GM12892 (cell line): ENCODE measurements around the gene OR2B2.

Experiments used
- DNase-seq: peaks from one replicate; pipeline ENCODE4 v3.0.0; 2011; ENCODE audit not compliant: insufficient read length
- FAIRE-seq: peaks from 2 replicates; lab custom pipeline; 2011; peaks lifted over from hg19 to GRCh38; lab: Jason Lieb, UNC
- POLR2A ChIP-seq: IDR thresholded peaks from 2 replicates; pipeline ENCODE4 v1.6.1; 2011; ENCODE audit warnings: low read depth, low read length, control low read depth
- POLR2AphosphoS5 ChIP-seq: IDR thresholded peaks from 2 replicates; pipeline ENCODE4 v1.6.1; 2011; ENCODE audit warnings: low read depth, low read length, control low read depth
- TAF1 ChIP-seq: IDR thresholded peaks from 2 replicates; pipeline ENCODE4 v1.6.1; 2011; ENCODE audit warnings: low read depth, mild to moderate bottlenecking, control low read depth, low read length, borderline replicate concordance

OR2B2 gene

GRCh38 chr6:27872642-27873020 lies 39.6 kb downstream of the OR2B2 start:
- TF ChIP-seq TAF1: no peak
- TF ChIP-seq POLR2AphosphoS5: no peak
- TF ChIP-seq POLR2A: no peak
- DNase-seq (no peak), FAIRE-seq (no peak)

- peak; percentile 79 for TF ChIP-seq TAF1
- peak; percentile 93 for TF ChIP-seq POLR2A
- peak; percentile 97 for TF ChIP-seq POLR2AphosphoS5
- peak; percentile 52 for DNase-seq
- peak; percentile 74 for FAIRE-seq
These were observed 40.1 kb downstream of the OR2B2 start for GRCh38 chr6:27871924-27872638.

- no peak for DNase-seq
- TF ChIP-seq POLR2A: no peak
- no peak for TF ChIP-seq TAF1
- no peak for TF ChIP-seq POLR2AphosphoS5
- FAIRE-seq: no peak
These were observed 41.8 kb downstream of the OR2B2 start for GRCh38 chr6:27870291-27870870.

GRCh38 chr6:27868311-27868710 lies 43.9 kb downstream of the OR2B2 start:
- TF ChIP-seq POLR2A (no peak), TAF1 (no peak), POLR2AphosphoS5 (no peak)

GRCh38 chr6:27867945-27868300 lies 44.3 kb downstream of the OR2B2 start:
- FAIRE-seq (no peak), DNase-seq (no peak)
- TF ChIP-seq POLR2AphosphoS5 (no peak), TAF1 (no peak)

More at GRCh38 chr6:27868311-27868710, 43.9 kb downstream of the OR2B2 start:
- FAIRE-seq (no peak), DNase-seq (no peak)

GRCh38 chr6:27867051-27867944 lies 44.9 kb downstream of the OR2B2 start:
- peak; percentile 81 for TF ChIP-seq POLR2AphosphoS5
- TF ChIP-seq TAF1: peak; percentile 60; the same call in 1 of the 2 replicates
- peak; percentile 92 for TF ChIP-seq POLR2A
- FAIRE-seq (peak; percentile 64), DNase-seq (no peak)

- FAIRE-seq: no peak
- no peak for TF ChIP-seq TAF1
- peak; percentile 93 for TF ChIP-seq POLR2A
- TF ChIP-seq POLR2AphosphoS5: peak; percentile 99
- no peak for DNase-seq
These were observed 45.7 kb downstream of the OR2B2 start for GRCh38 chr6:27866357-27867050.

GRCh38 chr6:27865850-27866356 lies 46.3 kb downstream of the OR2B2 start:
- TF ChIP-seq POLR2A (no peak), TAF1 (no peak), POLR2AphosphoS5 (no peak)
- peak; percentile 78 for FAIRE-seq
- DNase-seq: no peak

- FAIRE-seq (peak; percentile 95), DNase-seq (peak; percentile 51)
- TF ChIP-seq TAF1 (no peak), POLR2AphosphoS5 (peak; percentile 95), POLR2A (peak; percentile 95)
These were observed 47.0 kb downstream of the OR2B2 start for GRCh38 chr6:27864906-27865849.
